Cardiac fibroblast (primary cell): ENCODE results near the gene TTYH1.

Experiments
- DNase-seq, 2 donors: peaks; one replicate each; pipeline versions ENCODE4 v3.0.0 to v3.0.0-alpha.2; 2010; ENCODE audit warnings: low read depth in 2 of 2
- H3K4me3 ChIP-seq, 2 donors: replicated peaks in 1 of 2; 1 replicate in 1 of 2; 2 replicates in 1 of 2; pipeline ENCODE4 v1.5.1; 2011; ENCODE audit warnings: low read depth in 2 of 2, low read length in 2 of 2, mild to moderate bottlenecking in 2 of 2, moderate library complexity in 1 of 2
- TF ChIP-seq, protein P1 (sequence below): IDR thresholded peaks from one replicate; pipeline ENCODE4 v1.5.1; 2011; ENCODE audit warnings: low read depth, mild to moderate bottlenecking, low read length, inconsistent platforms

Gene TTYH1

DNA sequence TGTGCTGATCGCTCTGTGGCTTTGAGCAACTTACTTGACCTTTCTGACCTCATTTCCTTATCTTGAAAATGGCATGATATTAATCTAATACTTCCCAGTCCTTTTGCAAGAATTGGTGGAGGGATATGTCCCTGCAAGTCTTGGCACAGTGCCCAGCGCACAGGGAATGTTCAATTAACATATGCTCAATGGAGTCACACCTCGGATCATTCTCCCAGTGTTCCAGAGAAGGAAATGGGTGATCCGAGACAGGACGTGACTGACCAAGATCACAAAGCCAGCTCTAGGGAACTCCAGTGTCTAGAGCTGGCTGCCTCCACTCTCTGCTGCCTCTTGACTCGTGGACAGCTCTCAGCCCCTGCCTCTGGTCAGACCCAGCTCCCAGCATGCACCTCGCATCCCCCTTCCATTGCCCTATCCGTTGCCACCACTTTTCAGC is 54.3 kb downstream of the TTYH1 start:
- TF ChIP-seq, protein P1, sequence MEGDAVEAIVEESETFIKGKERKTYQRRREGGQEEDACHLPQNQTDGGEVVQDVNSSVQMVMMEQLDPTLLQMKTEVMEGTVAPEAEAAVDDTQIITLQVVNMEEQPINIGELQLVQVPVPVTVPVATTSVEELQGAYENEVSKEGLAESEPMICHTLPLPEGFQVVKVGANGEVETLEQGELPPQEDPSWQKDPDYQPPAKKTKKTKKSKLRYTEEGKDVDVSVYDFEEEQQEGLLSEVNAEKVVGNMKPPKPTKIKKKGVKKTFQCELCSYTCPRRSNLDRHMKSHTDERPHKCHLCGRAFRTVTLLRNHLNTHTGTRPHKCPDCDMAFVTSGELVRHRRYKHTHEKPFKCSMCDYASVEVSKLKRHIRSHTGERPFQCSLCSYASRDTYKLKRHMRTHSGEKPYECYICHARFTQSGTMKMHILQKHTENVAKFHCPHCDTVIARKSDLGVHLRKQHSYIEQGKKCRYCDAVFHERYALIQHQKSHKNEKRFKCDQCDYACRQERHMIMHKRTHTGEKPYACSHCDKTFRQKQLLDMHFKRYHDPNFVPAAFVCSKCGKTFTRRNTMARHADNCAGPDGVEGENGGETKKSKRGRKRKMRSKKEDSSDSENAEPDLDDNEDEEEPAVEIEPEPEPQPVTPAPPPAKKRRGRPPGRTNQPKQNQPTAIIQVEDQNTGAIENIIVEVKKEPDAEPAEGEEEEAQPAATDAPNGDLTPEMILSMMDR, result no peak
- no peak for DNase-seq
- no peak overlapping the region for H3K4me3 ChIP-seq

DNA sequence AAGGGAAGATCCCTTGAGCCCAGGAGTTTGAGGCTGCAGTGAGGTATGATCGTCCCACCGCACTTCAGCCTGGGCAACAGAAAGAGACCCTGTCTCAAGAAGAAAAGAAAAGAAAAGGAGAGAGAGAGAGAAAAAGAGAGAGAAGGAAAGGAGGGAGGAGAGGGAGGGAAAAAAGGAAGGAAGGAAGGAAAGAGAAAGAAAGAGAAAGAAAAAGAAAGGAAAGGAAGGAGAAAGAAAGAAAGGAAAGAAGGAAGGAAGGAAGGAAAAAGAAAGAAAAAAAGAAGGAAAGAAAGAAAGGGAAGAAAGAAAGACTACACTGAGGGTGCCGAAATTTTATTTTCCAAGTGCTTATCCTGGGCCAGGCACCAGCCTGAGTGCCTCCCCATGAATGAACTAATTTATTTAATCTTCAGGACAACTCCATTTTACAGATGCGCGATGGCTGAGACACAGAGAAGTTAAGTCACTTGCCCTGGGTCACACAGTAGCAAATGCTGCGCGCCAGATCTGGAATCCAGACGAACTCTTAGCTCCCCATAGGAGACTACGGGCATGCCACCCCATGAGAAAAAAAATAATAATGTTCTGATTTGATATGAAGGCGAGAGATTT is 55.1 kb downstream of the TTYH1 start:
- TF ChIP-seq, protein P1, result no peak
- no peak for DNase-seq
- no peak overlapping the region for H3K4me3 ChIP-seq

DNA sequence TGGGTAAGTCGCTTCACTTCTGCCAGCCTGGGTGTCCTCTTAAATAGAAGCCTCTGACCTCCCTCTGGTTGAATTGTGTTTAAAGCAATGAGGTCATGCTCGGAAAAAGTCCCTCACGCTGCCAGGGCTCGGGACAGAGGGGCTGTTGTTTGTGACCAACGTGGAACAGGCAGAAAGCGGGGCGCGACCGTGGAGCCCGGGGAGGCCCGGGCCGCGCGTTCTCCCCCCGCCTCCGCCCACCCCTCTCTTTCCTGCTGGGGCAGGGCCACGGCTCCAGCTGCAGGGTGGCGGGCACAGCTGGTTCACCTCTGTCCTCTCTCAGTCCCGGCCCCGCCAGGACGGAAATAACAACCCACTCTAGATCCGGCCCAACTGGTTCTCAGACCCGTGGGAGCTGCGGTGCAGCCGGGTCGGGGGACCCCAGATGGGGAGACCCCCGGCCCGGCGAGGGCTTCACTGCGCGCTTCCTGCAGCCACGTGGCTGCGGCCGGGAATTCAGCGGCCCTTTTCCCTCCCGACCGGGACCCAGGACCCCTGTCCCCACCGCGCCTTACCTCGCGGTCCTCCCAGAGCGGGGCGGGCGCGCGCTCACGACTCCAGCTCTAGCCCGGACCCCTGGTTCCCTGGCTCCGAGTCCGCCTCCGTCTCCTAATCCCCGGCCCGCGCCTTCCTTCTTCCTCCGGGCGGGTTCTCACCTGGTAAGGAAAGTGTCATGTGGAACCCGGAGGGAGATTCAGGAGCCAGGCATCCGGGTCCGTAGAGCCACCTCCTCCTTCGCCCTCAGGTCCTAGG is 55.9 kb downstream of the TTYH1 start:
- peak in 1 of 2 donors; percentile 48 for DNase-seq
- H3K4me3 ChIP-seq, result peak overlapping the region; percentile 47 to 53
- TF ChIP-seq, protein P1, result no peak

DNA sequence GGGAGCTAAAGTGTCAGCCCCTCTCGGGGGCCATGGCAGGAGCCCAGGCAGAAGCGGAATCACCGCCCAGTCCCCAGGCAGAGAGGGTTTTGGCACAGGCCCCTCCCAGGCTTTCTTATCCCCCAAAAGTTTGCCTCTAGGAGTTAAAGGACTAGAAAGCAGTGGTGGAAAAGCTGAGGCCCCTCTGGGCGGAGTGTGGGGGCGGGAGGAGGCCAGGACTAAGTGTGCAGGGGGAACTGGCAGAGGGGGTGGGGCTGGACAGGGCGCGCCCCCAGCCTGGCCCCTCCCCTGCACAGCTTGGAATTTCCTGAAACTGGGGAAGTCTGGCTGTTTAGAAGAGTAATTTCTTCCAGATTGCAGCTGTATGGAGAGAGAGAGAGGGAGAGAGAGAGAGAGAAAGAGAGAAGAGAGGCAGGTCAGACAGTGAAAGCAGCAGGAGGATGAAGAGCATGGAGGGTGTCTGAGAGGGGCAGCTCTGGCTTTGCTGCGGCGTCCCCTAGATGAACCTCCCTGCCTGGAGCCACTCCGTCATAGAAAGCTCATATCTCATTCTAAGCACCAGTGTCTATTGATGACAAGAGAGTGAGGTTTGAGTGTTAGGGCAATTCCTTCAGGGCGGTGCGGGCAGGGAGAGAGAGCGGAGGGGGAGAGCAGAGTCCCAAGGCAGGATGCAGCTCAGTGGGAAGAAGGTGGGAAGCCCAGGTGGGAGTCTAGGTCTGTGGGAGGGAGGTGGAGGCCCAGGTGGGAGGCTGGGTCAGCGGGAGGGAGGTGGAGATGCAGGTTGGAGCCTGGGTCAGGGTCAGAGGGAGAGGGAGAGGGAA is 58.0 kb downstream of the TTYH1 start, which contains the start of gene CDC42EP5:
CDC42EP5 (minus strand) TSS at position 226 of the 821 bp plus-strand sequence. CDS start 7,749 bp downstream, outside the sequence.
- peak within 1 kb of the TSS; percentile 63 to 66 for H3K4me3 ChIP-seq
- peak; percentile 83 to 94 for DNase-seq
- TF ChIP-seq, protein P1, result no peak

DNA sequence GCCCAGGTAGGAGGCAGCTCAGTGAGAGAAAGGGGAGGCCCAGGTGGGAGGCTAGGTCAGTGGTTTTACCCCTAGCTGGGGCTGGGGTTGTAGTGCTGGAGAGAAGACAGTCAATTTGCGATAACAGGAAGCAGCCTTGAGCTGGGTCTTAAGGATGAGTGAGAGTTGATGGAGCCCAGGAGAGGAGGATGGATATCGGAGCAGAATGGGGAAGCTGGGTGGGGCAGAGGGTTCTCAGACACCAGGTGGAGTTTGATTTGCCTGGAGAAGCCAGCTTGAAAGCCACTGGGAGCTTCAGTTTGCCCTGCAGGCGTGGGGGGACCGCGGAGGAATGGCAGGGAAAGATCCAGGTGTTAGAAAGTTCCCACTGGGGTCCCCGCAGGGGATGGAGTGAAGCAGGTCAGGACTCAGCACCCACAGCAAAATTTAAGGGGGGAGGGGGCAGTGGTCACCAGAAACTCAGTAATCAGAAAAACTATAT is 58.7 kb downstream of the TTYH1 start:
- DNase-seq, result no peak
- H3K4me3 ChIP-seq, result peak overlapping the region in 1 of 2 donors; percentile 66
- TF ChIP-seq, protein P1, result no peak

DNA sequence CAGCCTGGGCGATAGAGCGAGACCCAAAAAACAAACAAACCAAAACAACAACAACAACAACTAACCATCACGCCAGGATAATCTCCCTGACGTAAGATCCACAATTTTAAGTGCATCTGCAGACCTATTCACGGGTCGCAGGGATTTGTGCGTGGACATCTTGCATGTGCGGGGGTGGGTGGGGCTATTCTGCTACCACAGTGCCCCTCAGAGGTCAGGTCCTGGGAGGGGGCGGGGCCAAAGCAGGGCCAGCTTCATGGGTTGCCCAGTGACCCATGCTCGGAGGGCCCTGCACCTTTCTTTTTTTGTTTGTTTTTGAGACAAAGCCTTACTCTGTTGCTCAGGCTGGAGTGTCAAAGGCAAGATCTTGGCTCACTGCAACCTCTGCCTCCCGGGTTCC is 60.4 kb downstream of the TTYH1 start:
- no peak for DNase-seq
- H3K4me3 ChIP-seq, result no peak overlapping the region
- TF ChIP-seq, protein P1, result no peak
